ENCODE data around the gene SOX4. TPM values are rescaled to one million over a fixed set of nuclear protein-coding genes. Genes with fewer than 3 reads are reported as not detected.

SOX4 gene
- total RNA-seq, 4 donors from 2014 or later: 3.5 to 9.3 (median 4.6) TPM

DNA sequence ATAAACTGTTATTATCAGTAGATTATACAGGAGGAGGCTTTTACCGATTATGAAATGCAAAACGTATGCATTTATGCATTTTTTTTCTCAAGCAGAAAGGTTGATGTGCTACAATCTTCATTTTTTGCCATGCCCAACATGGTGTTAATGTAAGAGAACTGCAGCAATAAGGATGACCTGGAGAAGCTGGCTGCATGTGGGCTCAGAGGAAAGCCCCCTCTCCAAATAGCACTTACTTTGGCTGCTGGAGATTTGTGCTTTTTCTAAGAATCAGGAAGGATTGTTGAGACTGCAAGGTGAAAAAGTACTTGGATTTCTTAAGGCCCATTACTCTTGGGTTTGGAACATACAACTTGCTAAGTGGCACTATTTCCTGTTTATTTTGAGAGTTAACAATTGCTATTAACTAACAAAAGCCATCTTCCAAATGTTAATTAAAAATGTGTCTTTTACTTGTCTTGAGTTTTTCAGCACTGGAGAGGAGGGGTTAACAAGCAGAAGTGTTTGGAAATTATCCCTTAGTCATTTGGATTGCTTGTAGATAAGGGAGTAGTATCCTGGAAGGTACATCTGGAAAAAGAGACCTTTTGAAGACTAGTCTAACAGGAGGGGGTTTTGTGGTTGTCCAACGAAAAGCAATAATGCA is 5.6 kb downstream of the SOX4 start:
- no peak overlapping the region for H3K27ac ChIP-seq
- H3K9me3 ChIP-seq: no peaks in the 10 kb centered on the region
- no peak for TF ChIP-seq POLR2A (IDR thresholded peaks at IDR 0.05)
- TF ChIP-seq, protein P1, sequence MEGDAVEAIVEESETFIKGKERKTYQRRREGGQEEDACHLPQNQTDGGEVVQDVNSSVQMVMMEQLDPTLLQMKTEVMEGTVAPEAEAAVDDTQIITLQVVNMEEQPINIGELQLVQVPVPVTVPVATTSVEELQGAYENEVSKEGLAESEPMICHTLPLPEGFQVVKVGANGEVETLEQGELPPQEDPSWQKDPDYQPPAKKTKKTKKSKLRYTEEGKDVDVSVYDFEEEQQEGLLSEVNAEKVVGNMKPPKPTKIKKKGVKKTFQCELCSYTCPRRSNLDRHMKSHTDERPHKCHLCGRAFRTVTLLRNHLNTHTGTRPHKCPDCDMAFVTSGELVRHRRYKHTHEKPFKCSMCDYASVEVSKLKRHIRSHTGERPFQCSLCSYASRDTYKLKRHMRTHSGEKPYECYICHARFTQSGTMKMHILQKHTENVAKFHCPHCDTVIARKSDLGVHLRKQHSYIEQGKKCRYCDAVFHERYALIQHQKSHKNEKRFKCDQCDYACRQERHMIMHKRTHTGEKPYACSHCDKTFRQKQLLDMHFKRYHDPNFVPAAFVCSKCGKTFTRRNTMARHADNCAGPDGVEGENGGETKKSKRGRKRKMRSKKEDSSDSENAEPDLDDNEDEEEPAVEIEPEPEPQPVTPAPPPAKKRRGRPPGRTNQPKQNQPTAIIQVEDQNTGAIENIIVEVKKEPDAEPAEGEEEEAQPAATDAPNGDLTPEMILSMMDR (IDR thresholded peaks at IDR 0.05): no peak
- peaks cover 0 to 4% (median 0%) of the 10 kb centered on the region in 4 donors for H3K27me3 ChIP-seq
- no peak for DNase-seq
- no peak overlapping the region for H3K4me3 ChIP-seq
- peaks cover 3 to 36% (median 13%) of the 10 kb centered on the region in 3 donors for H3K4me1 ChIP-seq
- WGBS, 2 donors: 47% methylated on average over 3 of the region's 3 CpGs
- H3K36me3 ChIP-seq: no peaks in the 10 kb centered on the region
- intact Hi-C loops (cut with DNase I): no loop called here

DNA sequence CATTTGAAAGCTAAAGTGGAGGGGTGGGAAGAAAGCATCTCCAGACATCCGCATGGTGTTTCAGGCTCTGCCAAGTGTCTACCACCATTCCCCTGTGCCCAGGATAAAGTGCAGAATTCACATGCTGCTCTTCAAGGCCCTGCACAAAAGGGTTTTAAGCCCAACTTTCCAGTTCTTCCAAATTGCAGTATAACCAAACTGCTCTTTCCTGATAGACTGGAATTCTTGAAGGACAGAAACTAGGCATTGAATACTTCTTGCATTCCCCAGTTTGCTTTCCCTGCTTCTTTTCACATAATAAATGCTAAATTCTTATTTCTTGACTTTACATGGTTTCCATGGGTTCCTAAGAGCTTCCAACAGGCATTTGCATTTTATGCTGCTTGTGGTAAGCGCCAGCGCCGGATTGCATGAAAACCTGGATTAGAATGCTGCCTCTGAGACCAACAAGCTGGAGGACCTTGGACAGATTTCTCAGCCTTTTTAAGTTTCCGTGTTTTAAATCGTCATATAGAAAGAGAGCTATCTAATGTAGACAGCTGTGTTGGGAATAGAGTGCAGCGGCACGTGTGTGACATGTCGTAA is 7.9 kb downstream of the SOX4 start:
- Histone ChIP-seq H3K36me3 (no peaks in the 10 kb centered on the region), H3K4me1 (peaks cover 3 to 29% (median 13%) of the 10 kb centered on the region in 3 donors), H3K27me3 (no peaks in the 10 kb centered on the region), H3K4me3 (no peak overlapping the region), H3K27ac (no peak overlapping the region), H3K9me3 (no peaks in the 10 kb centered on the region)
- 96 to 99% methylated on average over 9 of the region's 9 CpGs for WGBS, 2 donors
- intact Hi-C loops (cut with DNase I): no loop called here
- TF ChIP-seq, protein P1 (IDR thresholded peaks at IDR 0.05): no peak
- no peak for TF ChIP-seq POLR2A (IDR thresholded peaks at IDR 0.05)
- no peak for DNase-seq

DNA sequence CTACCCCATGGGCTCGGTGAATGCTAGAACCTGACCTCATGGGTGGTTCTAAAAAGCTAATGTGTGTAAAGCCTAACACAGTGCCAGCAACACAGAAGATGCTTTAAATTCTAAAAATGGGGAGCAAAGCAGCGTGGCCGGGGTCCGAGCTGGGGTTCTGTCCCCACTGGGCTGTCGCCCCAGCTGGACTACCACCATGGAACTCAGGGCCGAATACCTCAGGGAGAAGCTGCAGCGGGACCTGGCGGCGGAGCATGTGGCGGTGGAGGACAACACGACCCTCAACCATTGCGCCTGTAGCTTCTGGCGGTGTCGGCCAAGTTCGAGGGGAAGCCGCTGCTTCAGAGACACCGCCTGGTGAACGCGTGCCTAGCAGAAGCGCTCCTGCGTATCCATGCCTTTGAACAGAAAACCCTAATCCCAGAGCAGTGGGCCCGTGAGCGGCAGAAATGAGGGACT is 8.4 kb downstream of the SOX4 start:
- no peak for DNase-seq
- no peak overlapping the region for H3K27ac ChIP-seq
- TF ChIP-seq POLR2A (IDR thresholded peaks at IDR 0.05): no peak
- TF ChIP-seq, protein P1 (IDR thresholded peaks at IDR 0.05): no peak
- peaks cover 3 to 25% (median 13%) of the 10 kb centered on the region in 3 donors for H3K4me1 ChIP-seq
- H3K4me3 ChIP-seq: no peak overlapping the region
- no peaks in the 10 kb centered on the region for H3K36me3 ChIP-seq
- no peaks in the 10 kb centered on the region for H3K27me3 ChIP-seq
- 95% methylated on average over 7 to 16 of the region's 23 CpGs for WGBS, 2 donors
- intact Hi-C loops (cut with DNase I): no loop called here
- H3K9me3 ChIP-seq: no peaks in the 10 kb centered on the region

DNA sequence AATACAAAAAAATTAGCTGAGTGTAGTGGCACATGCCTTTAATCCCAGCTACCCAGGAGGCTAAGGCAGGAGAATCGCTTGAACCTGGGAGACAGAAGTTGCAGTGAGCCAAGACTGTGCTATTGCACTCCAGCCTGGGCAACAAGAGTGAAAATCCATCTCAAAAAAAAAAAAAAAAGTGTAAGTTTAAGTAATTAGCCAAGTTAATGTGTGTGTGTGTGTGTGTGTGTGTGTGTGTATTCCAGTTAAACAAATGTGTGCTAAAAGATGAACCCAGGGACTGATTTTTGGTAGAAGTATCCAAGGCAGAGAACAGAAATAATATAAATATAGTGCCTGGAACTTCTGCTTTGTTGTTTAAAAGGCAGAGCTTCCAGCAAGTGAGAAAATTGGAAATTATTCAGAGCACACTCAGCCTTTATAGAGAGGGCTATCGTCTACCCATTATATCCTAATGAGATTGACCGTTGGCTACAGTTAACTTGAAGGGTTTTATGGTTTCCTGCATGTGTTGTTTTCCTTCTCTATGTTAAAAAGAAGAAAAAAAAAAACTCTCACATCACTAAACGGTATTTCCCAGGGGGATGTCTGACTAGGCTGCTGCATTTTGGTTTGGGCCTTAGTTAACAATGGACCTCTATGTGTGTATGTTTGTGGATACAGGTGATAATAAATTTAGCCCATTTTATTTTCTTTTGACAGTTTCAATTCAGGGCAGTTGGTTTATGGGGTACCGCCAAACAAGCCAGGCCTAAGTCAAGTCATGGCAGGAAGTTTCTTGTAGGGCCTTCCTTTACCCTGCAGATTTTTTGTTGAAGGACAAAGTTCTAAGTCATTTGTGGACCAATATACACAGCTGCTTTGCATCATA is 9.8 kb downstream of the SOX4 start:
- H3K9me3 ChIP-seq: no peaks in the 10 kb centered on the region
- no peaks in the 10 kb centered on the region for H3K36me3 ChIP-seq
- WGBS, 2 donors: 38 to 43% methylated on average over 5 of the region's 5 CpGs
- no peak for DNase-seq
- intact Hi-C loops (cut with DNase I): no loop called here
- peaks cover 2 to 12% (median 6%) of the 10 kb centered on the region in 3 donors for H3K4me1 ChIP-seq
- H3K4me3 ChIP-seq: no peak overlapping the region
- no peaks in the 10 kb centered on the region for H3K27me3 ChIP-seq
- no peak for TF ChIP-seq POLR2A (IDR thresholded peaks at IDR 0.05)
- TF ChIP-seq, protein P1 (IDR thresholded peaks at IDR 0.05): no peak
- H3K27ac ChIP-seq: no peak overlapping the region

DNA sequence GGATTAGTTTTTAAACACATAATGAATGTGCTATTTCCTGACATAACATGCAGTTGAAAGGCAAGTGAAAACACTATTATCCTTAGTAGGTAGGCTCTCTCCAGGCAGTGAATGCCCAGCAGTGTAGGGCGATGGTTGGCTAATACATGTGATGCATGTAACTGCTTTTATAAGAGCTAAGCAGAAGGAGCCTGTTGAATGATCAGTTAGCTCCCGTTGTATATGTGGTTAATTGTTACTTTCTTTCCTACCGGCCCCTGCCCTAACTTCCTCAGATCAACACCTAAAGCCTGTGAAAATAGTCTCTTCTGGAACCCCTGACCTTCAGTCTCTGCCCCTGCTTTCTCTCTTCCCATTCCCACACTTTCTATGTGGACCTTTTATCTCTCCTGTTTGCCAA is 10.5 kb downstream of the SOX4 start:
- H3K27ac ChIP-seq: no peak overlapping the region
- no peaks in the 10 kb centered on the region for H3K36me3 ChIP-seq
- WGBS, 2 donors: 38% methylated on average over 3 of the region's 3 CpGs
- H3K4me1 ChIP-seq: peaks cover 0 to 5% (median 0%) of the 10 kb centered on the region in 3 donors
- H3K4me3 ChIP-seq: no peak overlapping the region
- no peak for DNase-seq
- H3K9me3 ChIP-seq: no peaks in the 10 kb centered on the region
- TF ChIP-seq POLR2A (IDR thresholded peaks at IDR 0.05): no peak
- TF ChIP-seq, protein P1 (IDR thresholded peaks at IDR 0.05): no peak
- intact Hi-C loops (cut with DNase I): no loop called here
- no peaks in the 10 kb centered on the region for H3K27me3 ChIP-seq
